HEK293T (cell line): Measurements from ENCODE around the gene ZNF346.

Experiments
- CTCF ChIA-PET: fragments of 350-600 bp; formaldehyde crosslinking; extraction: SDS; loops from one replicate; lab custom pipeline; 2021; ENCODE audit warnings: antibody characterized with exemption, inconsistent platforms; lab: Yijun Ruan, JAX
- POLR2A ChIA-PET: fragments of 350-600 bp; formaldehyde crosslinking; extraction: SDS; loops from one replicate; lab custom pipeline; 2020; ENCODE audit warnings: antibody characterized with exemption, inconsistent platforms; lab: Yijun Ruan, JAX
- DNase-seq: peaks from one replicate; pipeline ENCODE4 v3.0.0; 2012; ENCODE audit warnings: mixed read lengths; ENCODE audit errors: extremely low spot score
- ARNT ChIP-seq: fragments of 450-650 bp; IDR thresholded peaks from 2 replicates; pipeline ENCODE4 v1.6.1; 2017; ENCODE audit warnings: mild to moderate bottlenecking
- BHLHE40 ChIP-seq: fragments of 450-650 bp; IDR thresholded peaks from 2 replicates; pipeline ENCODE4 v1.6.1; 2016; ENCODE audit warnings: mild to moderate bottlenecking, moderate library complexity, borderline replicate concordance
- CTBP1 ChIP-seq: fragments of 450-650 bp; IDR thresholded peaks from 2 replicates; pipeline ENCODE4 v1.6.1; 2016; ENCODE audit warnings: borderline replicate concordance
- ELF4 ChIP-seq: fragments of 450-650 bp; IDR thresholded peaks from 2 replicates; pipeline ENCODE4 v1.6.1; 2017; ENCODE audit warnings: antibody characterized with exemption
- FOXA1 ChIP-seq: fragments of 450-650 bp; IDR thresholded peaks from 2 replicates; pipeline ENCODE4 v1.6.1; 2016; ENCODE audit warnings: mild to moderate bottlenecking
- FOXK2 ChIP-seq: fragments of 450-650 bp; IDR thresholded peaks from 2 replicates; pipeline ENCODE4 v1.6.1; 2016; ENCODE audit warnings: mild to moderate bottlenecking
- FOXM1 ChIP-seq: fragments of 450-650 bp; IDR thresholded peaks from 2 replicates; pipeline ENCODE4 v1.6.1; 2017; ENCODE audit warnings: mild to moderate bottlenecking, borderline replicate concordance
- HDGF ChIP-seq: fragments of 450-650 bp; IDR thresholded peaks from 2 replicates; pipeline ENCODE4 v1.6.1; 2017; ENCODE audit warnings: antibody characterized with exemption, borderline replicate concordance
- L3MBTL2 ChIP-seq: fragments of 450-650 bp; conservative IDR thresholded peaks from 2 replicates; pipeline ENCODE4 v1.6.1; 2016; ENCODE audit warnings: mild to moderate bottlenecking
- LEF1 ChIP-seq: fragments of 450-650 bp; IDR thresholded peaks from 2 replicates; pipeline ENCODE4 v1.6.1; 2017; ENCODE audit warnings: mild to moderate bottlenecking, borderline replicate concordance
- NFRKB ChIP-seq: fragments of 450-650 bp; IDR thresholded peaks from 2 replicates; pipeline ENCODE4 v1.6.1; 2016; ENCODE audit warnings: mild to moderate bottlenecking, moderate library complexity
- PKNOX1 ChIP-seq: fragments of 450-650 bp; IDR thresholded peaks from 2 replicates; pipeline ENCODE4 v1.6.1; 2016
- SP1 ChIP-seq: fragments of 450-650 bp; IDR thresholded peaks from 2 replicates; pipeline ENCODE4 v1.6.1; 2017
- SUZ12 ChIP-seq: fragments of 450-650 bp; IDR thresholded peaks from 2 replicates; pipeline ENCODE4 v1.6.1; 2016; ENCODE audit warnings: mild to moderate bottlenecking
- TARDBP ChIP-seq: fragments of 450-650 bp; IDR thresholded peaks from 2 replicates; pipeline ENCODE4 v1.6.1; 2016
- ZNF384 ChIP-seq: fragments of 450-650 bp; IDR thresholded peaks from 2 replicates; pipeline ENCODE4 v1.6.1; 2016

Gene ZNF346

GRCh38 chr5:177095088-177095669 lies 72.7 kb downstream of the ZNF346 start:
- ChIA-PET CTCF (no interaction called here), POLR2A (no interaction called here)
- TF ChIP-seq SUZ12 (no peak), BHLHE40 (no peak), NFRKB (no peak), SP1 (no peak), HDGF (no peak)
- no peak for DNase-seq

GRCh38 chr5:177096162-177097015 lies 73.9 kb downstream of the ZNF346 start:
- ChIA-PET POLR2A (no interaction called here), CTCF (no interaction called here)
- TF ChIP-seq CTBP1 (no peak), SP1 (no peak), FOXA1 (no peak), BHLHE40 (no peak)
- DNase-seq = no peak

- no peak for TF ChIP-seq L3MBTL2
- no peak for TF ChIP-seq SUZ12
- no peak for TF ChIP-seq SP1
- no peak for TF ChIP-seq LEF1
- TF ChIP-seq CTBP1 = no peak
- TF ChIP-seq FOXA1 = no peak
- TF ChIP-seq HDGF = no peak
- TF ChIP-seq PKNOX1 = no peak
- no peak for TF ChIP-seq ELF4
- no peak for TF ChIP-seq FOXK2
- no peak for TF ChIP-seq ZNF384
- TF ChIP-seq ARNT = no peak
- TF ChIP-seq FOXM1 = no peak
- no peak for TF ChIP-seq TARDBP
- no peak for TF ChIP-seq BHLHE40
- no peak for TF ChIP-seq NFRKB
- POLR2A ChIA-PET = no interaction called here
- CTCF ChIA-PET = interaction anchor here (0.7 kb wide), 1 partner anchor 15 kb away, joined by 3 read pairs; no protein-coding TSS in a partner anchor
- no peak for DNase-seq
Measured at GRCh38 chr5:177097016-177097985, 74.8 kb downstream of the ZNF346 start.

- POLR2A ChIA-PET = no interaction called here
- no peak for TF ChIP-seq NFRKB
- TF ChIP-seq SUZ12 = no peak
- no peak for TF ChIP-seq FOXM1
- no peak for TF ChIP-seq ZNF384
- TF ChIP-seq BHLHE40 = no peak
- no peak for TF ChIP-seq SP1
- no peak for TF ChIP-seq FOXK2
- no peak for TF ChIP-seq LEF1
- no peak for TF ChIP-seq PKNOX1
- TF ChIP-seq TARDBP = no peak
- TF ChIP-seq CTBP1 = no peak
- no peak for TF ChIP-seq FOXA1
- TF ChIP-seq HDGF = no peak
- TF ChIP-seq ARNT = no peak
- TF ChIP-seq ELF4 = no peak
- TF ChIP-seq L3MBTL2 = no peak
- CTCF ChIA-PET = interaction anchor here (0.7 kb wide), 1 partner anchor 14 kb away, joined by 3 read pairs; no protein-coding TSS in a partner anchor
Measured at GRCh38 chr5:177098120-177098469, 75.6 kb downstream of the ZNF346 start.

GRCh38 chr5:177098470-177099141 lies 76.1 kb downstream of the ZNF346 start:
- TF ChIP-seq PKNOX1 (no peak), ZNF384 (no peak), SP1 (no peak), BHLHE40 (no peak), L3MBTL2 (no peak), FOXM1 (no peak), ELF4 (no peak), SUZ12 (no peak), FOXA1 (no peak), ARNT (no peak), NFRKB (no peak), LEF1 (no peak), CTBP1 (no peak), HDGF (no peak), FOXK2 (no peak), TARDBP (no peak)
- POLR2A ChIA-PET = no interaction called here
- no peak for DNase-seq
- CTCF ChIA-PET = interaction anchor here (0.7 kb wide), 1 partner anchor 13 kb away, joined by 3 read pairs; no protein-coding TSS in a partner anchor

More at GRCh38 chr5:177098120-177098469, 75.6 kb downstream of the ZNF346 start:
- no peak for DNase-seq
